ENCODE results near the gene GALNTL6.

DNA sequence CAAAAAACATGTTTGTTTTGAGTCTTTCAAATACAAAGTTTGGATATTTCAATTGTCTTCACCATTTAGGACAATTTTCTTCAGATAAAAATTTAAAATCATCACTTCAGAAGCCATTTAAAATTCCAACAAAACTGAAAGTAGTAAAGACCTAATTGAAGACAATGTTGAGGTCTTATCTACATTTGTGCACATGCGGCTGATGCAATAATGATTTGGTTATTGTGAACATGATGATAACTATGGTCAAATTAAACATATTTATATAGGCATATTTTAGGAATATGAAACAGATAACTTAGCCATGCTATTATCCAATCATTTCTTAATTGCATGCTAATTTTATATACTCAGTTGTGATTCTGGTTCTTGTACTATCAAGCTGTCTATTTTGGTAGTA lies 407.5 kb downstream of the GALNTL6 start:
- TF ChIP-seq CTCF (conservative IDR thresholded peaks at IDR 0.05) (no peak), EZH2 (IDR thresholded peaks at IDR 0.05; ENCODE audit: low read depth) (no peak)
